Activated CD4-positive, alpha-beta memory T cell treated with anti-CD3 and anti-CD28 coated beads for 36 hours (primary cell): ENCODE results near the gene HEATR1. TPM values are rescaled to one million over a fixed set of nuclear protein-coding genes. Genes with fewer than 3 reads are reported as not detected.
"Not testable (repeated sequence)": the region's sequence is repeated elsewhere in the genome, so short reads cannot be mapped to it uniquely, and the experiment has no call there.

Experiments used
- CTCF ChIA-PET: fragments of 350-600 bp; sonication (Branson Sonifier 250); formaldehyde crosslinking; loops from one replicate; lab custom pipeline; 2021; ENCODE audit warnings: antibody characterized with exemption, inconsistent platforms; lab: Charles Lee
- POLR2A ChIA-PET: fragments of 350-600 bp; sonication (Branson Sonifier 250); formaldehyde crosslinking; loops from one replicate; lab custom pipeline; 2021; ENCODE audit warnings: antibody characterized with exemption; lab: Charles Lee
- DNase-seq: peaks from one replicate; pipeline ENCODE4 v3.0.0-alpha.2; 2020
- H3K27ac Mint-ChIP-seq: one replicate; pipeline ENCODE4 v1.8.0; 2021; ENCODE audit warnings: mixed read lengths
- H3K27me3 Mint-ChIP-seq: one replicate; pipeline ENCODE4 v1.8.0; 2021; ENCODE audit warnings: mixed read lengths
- H3K36me3 Mint-ChIP-seq: one replicate; pipeline ENCODE4 v1.8.0; 2021; ENCODE audit warnings: mixed read lengths
- H3K4me1 Mint-ChIP-seq: one replicate; pipeline ENCODE4 v1.8.0; 2021; ENCODE audit warnings: low read depth, mixed read lengths
- H3K4me3 Mint-ChIP-seq: one replicate; pipeline ENCODE4 v1.8.0; 2021; ENCODE audit warnings: mild to moderate bottlenecking, mixed read lengths
- H3K9me3 Mint-ChIP-seq: one replicate; pipeline ENCODE4 v1.8.0; 2021; ENCODE audit warnings: mixed read lengths
- intact Hi-C: fragments of 100-400 bp; cut with micrococcal nuclease; formaldehyde crosslinking; loops from one replicate; pipeline ENCODE4 v1.15.1; 2023
- total RNA-seq, 2 experiments: library from RNA; stranded (reverse); gene quantifications; one replicate each; pipeline ENCODE4 v1.2.3, GENCODE V29; 2021

Gene HEATR1
- total RNA-seq, 2 experiments from 2014 or later, result 67.5 to 70.1 TPM

GRCh38 chr1:236615399-236616148, 11.3 kb upstream of the HEATR1 start:
- Mint-ChIP-seq H3K27me3 (peaks cover 23% of the 10 kb centered on the region), H3K4me1 (no peaks in the 10 kb centered on the region), H3K36me3 (no peaks in the 10 kb centered on the region), H3K9me3 (no peaks in the 10 kb centered on the region), H3K27ac (no peak overlapping the region), H3K4me3 (no peak overlapping the region)
- intact Hi-C loops, result no loop called here
- ChIA-PET POLR2A (no interaction called here), CTCF (interaction anchor here (0.7 kb wide), 1 partner anchor 144 kb away, joined by 3 read pairs; no protein-coding TSS in a partner anchor)
- no peak for DNase-seq

GRCh38 chr1:236612349-236612748, 8.0 kb upstream of the HEATR1 start:
- H3K9me3 Mint-ChIP-seq, result no peaks in the 10 kb centered on the region
- no peaks in the 10 kb centered on the region for H3K36me3 Mint-ChIP-seq
- H3K27me3 Mint-ChIP-seq, result peaks cover 33% of the 10 kb centered on the region
- POLR2A ChIA-PET, result no interaction called here
- no peaks in the 10 kb centered on the region for H3K4me1 Mint-ChIP-seq
- no peak overlapping the region for H3K27ac Mint-ChIP-seq
- no peak for DNase-seq
- CTCF ChIA-PET, result no interaction called here
- intact Hi-C loops, result no loop called here
- H3K4me3 Mint-ChIP-seq, result no peak overlapping the region

GRCh38 chr1:236608930-236609726, 4.8 kb upstream of the HEATR1 start:
- no peaks in the 10 kb centered on the region for H3K9me3 Mint-ChIP-seq
- peaks cover 23% of the 10 kb centered on the region for H3K27me3 Mint-ChIP-seq
- ChIA-PET CTCF (interaction anchor here (0.6 to 1.2 kb wide), 7 partner anchors 12 to 953 kb away, joined by 3 to 7 read pairs (median 4); no protein-coding TSS in a partner anchor), POLR2A (no interaction called here)
- no peak overlapping the region for H3K27ac Mint-ChIP-seq
- H3K4me1 Mint-ChIP-seq, result no peaks in the 10 kb centered on the region
- no peaks in the 10 kb centered on the region for H3K36me3 Mint-ChIP-seq
- intact Hi-C loops, result loop anchor here (10.0 kb wide), 1 partner anchor 504 kb away; no protein-coding TSS in a partner anchor
- DNase-seq, result peak; percentile 40
- H3K4me3 Mint-ChIP-seq, result no peak overlapping the region

- H3K4me3 Mint-ChIP-seq, POLR2A ChIA-PET, H3K27ac Mint-ChIP-seq, H3K9me3 Mint-ChIP-seq, CTCF ChIA-PET, H3K36me3 Mint-ChIP-seq, DNase-seq: not testable (repeated sequence)
- H3K4me1 Mint-ChIP-seq, result peaks cover 11% of the 10 kb centered on the region
- intact Hi-C loops, result loop anchor here (10.0 kb wide), 1 partner anchor 503 kb away; no protein-coding TSS in a partner anchor
- H3K27me3 Mint-ChIP-seq, result peaks cover 23% of the 10 kb centered on the region
Measured at GRCh38 chr1:236607597-236607996, 3.3 kb upstream of the HEATR1 start.

- Mint-ChIP-seq H3K27ac (peak overlapping the region; percentile 91), H3K4me1 (peaks cover 21% of the 10 kb centered on the region), H3K4me3 (peak overlapping the region; percentile 97), H3K9me3 (no peaks in the 10 kb centered on the region), H3K27me3 (peaks cover 13% of the 10 kb centered on the region), H3K36me3 (peaks cover 10% of the 10 kb centered on the region)
- ChIA-PET CTCF (interaction anchor here (0.5 to 1.0 kb wide), 4 partner anchors 46 to 498 kb away, joined by 3 to 4 read pairs (median 3); no protein-coding TSS in a partner anchor), POLR2A (interaction anchor here (1.4 kb wide), 1 partner anchor 190 kb away, joined by 16 read pairs; the partner anchor contains the start of gene MTR)
- DNase-seq, result no peak
- intact Hi-C loops, result loop anchor here (1.0 to 10.0 kb wide), 7 partner anchors 71 to 782 kb away; partner anchors contain the start of genes ERO1B and MTR
Measured at GRCh38 chr1:236604905-236605806, 840 bp upstream of the HEATR1 start.

- Mint-ChIP-seq H3K27me3 (no peaks in the 10 kb centered on the region), H3K36me3 (peaks cover 24% of the 10 kb centered on the region), H3K9me3 (no peaks in the 10 kb centered on the region), H3K27ac (no peak overlapping the region), H3K4me1 (peaks cover 21% of the 10 kb centered on the region), H3K4me3 (no peak overlapping the region)
- no peak for DNase-seq
- CTCF ChIA-PET, result no interaction called here
- POLR2A ChIA-PET, result interaction anchor here (0.6 kb wide), 1 partner anchor 205 kb away, joined by 3 read pairs; no protein-coding TSS in a partner anchor
- intact Hi-C loops, result loop anchor here (5.0 to 10.0 kb wide), 4 partner anchors 265 to 785 kb away; partner anchors contain the start of gene ERO1B
Measured at GRCh38 chr1:236602171-236602570, 2.1 kb downstream of the HEATR1 start.

- peaks cover 19% of the 10 kb centered on the region for H3K4me1 Mint-ChIP-seq
- H3K27me3 Mint-ChIP-seq, result no peaks in the 10 kb centered on the region
- no peak overlapping the region for H3K27ac Mint-ChIP-seq
- no peak overlapping the region for H3K4me3 Mint-ChIP-seq
- intact Hi-C loops, result no loop called here
- H3K36me3 Mint-ChIP-seq, result peaks cover 57% of the 10 kb centered on the region
- no peak for DNase-seq
- POLR2A ChIA-PET, result no interaction called here
- CTCF ChIA-PET, result no interaction called here
- no peaks in the 10 kb centered on the region for H3K9me3 Mint-ChIP-seq
Measured at GRCh38 chr1:236590553-236591150, 13.7 kb downstream of the HEATR1 start.

GRCh38 chr1:236589531-236589930, 14.8 kb downstream of the HEATR1 start:
- intact Hi-C loops, result no loop called here
- peaks cover 61% of the 10 kb centered on the region for H3K36me3 Mint-ChIP-seq
- DNase-seq, result no peak
- no peaks in the 10 kb centered on the region for H3K9me3 Mint-ChIP-seq
- no peak overlapping the region for H3K27ac Mint-ChIP-seq
- ChIA-PET POLR2A (no interaction called here), CTCF (no interaction called here)
- no peaks in the 10 kb centered on the region for H3K27me3 Mint-ChIP-seq
- H3K4me3 Mint-ChIP-seq, result no peak overlapping the region
- H3K4me1 Mint-ChIP-seq, result peaks cover 19% of the 10 kb centered on the region

GRCh38 chr1:236581528-236581927, 22.8 kb downstream of the HEATR1 start:
- intact Hi-C loops, result no loop called here
- Mint-ChIP-seq H3K4me3 (no peak overlapping the region), H3K36me3 (peaks cover 57% of the 10 kb centered on the region), H3K9me3 (no peaks in the 10 kb centered on the region), H3K27ac (no peak overlapping the region), H3K4me1 (no peaks in the 10 kb centered on the region), H3K27me3 (no peaks in the 10 kb centered on the region)
- ChIA-PET POLR2A (no interaction called here), CTCF (no interaction called here)
- no peak for DNase-seq

GRCh38 chr1:236580404-236580803, 23.9 kb downstream of the HEATR1 start:
- DNase-seq, H3K27me3 Mint-ChIP-seq, H3K9me3 Mint-ChIP-seq, H3K4me1 Mint-ChIP-seq, H3K27ac Mint-ChIP-seq, H3K4me3 Mint-ChIP-seq, intact Hi-C loops: not testable (repeated sequence)
- CTCF ChIA-PET, result interaction anchor here (1.2 kb wide), 1 partner anchor 289 kb away, joined by 3 read pairs; no protein-coding TSS in a partner anchor
- POLR2A ChIA-PET, result interaction anchor here (0.6 kb wide), 1 partner anchor 272 kb away, joined by 3 read pairs; no protein-coding TSS in a partner anchor
- peaks cover 55% of the 10 kb centered on the region for H3K36me3 Mint-ChIP-seq

GRCh38 chr1:236578661-236579060, 25.7 kb downstream of the HEATR1 start:
- POLR2A ChIA-PET, result no interaction called here
- no peak overlapping the region for H3K27ac Mint-ChIP-seq
- CTCF ChIA-PET, result interaction anchor here (1.0 kb wide), 1 partner anchor 14 kb away, joined by 3 read pairs; no protein-coding TSS in a partner anchor
- H3K4me1 Mint-ChIP-seq, result no peaks in the 10 kb centered on the region
- no peak for DNase-seq
- no peaks in the 10 kb centered on the region for H3K9me3 Mint-ChIP-seq
- H3K36me3 Mint-ChIP-seq, result peaks cover 46% of the 10 kb centered on the region
- intact Hi-C loops, result no loop called here
- no peak overlapping the region for H3K4me3 Mint-ChIP-seq
- no peaks in the 10 kb centered on the region for H3K27me3 Mint-ChIP-seq
